ENCODE results near the gene C21orf58.

Gene C21orf58

DNA sequence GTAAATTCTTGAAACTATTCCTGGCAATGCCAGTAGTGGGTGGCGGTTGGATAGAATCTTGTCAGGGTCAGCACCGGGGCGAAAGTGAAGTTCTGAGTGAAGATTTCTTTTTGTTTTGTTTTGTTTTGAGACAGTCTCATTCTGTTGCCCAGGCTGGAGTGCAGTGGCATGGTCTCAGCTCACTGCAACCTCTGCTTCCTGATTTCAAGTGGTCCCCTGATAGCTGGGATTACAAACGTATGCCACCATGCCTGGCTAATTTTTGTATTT lies 33.6 kb upstream of the C21orf58 start:
- Mint-ChIP-seq H3K9me3 (no peaks in the 10 kb centered on the region), H3K27ac (peak overlapping the region; percentile 89), H3K4me1 (peaks cover 30% of the 10 kb centered on the region), H3K4me3 (peak overlapping the region; percentile 66), H3K36me3 (peaks cover 80% of the 10 kb centered on the region), H3K27me3 (no peaks in the 10 kb centered on the region)
- ATAC-seq = peak; percentile 47

DNA sequence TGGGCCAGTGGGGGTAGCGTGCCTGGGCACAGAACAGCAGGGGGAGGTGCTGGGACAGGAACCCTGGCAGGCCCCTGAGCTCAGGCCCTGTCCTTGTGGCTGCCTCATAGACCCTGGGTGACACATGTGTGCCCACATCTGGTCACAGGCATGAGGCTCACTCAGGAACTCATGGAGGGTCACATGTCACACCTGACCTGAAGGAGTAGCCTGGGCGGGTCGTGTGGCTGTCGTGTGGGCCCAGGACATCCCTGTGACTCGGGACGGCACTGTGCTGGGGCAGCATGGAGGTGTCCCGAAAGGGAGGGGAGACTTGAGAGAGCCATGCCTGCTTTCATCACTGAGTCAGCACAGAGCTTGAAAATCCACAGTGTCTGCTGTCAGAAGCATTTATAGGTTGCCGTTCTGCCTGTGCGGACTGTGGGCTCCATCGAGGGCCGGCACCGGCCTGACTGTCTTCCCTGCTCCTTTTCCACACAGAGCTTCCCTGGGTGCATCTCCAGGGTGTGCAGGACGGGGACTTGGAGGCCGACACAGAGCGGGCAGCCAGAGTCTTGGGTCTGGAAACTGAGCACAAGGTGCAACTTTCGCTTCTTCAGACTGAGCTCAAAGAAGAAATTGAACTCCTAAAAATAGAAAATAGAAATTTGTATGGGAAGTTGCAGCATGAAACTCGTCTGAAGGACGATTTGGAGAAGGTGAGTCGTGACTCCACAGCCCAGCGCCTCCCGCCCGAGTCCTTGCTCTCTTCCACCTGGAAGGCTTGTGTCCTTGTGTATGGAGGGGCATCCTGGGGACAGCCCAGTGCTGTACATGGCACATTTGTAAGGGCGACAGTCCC lies 33.0 kb upstream of the C21orf58 start:
- Mint-ChIP-seq H3K27ac (peak overlapping the region; percentile 89), H3K4me3 (peak overlapping the region; percentile 66), H3K4me1 (peaks cover 30% of the 10 kb centered on the region), H3K9me3 (no peaks in the 10 kb centered on the region), H3K27me3 (no peaks in the 10 kb centered on the region), H3K36me3 (peaks cover 75% of the 10 kb centered on the region)
- ATAC-seq = peak; percentile 57

DNA sequence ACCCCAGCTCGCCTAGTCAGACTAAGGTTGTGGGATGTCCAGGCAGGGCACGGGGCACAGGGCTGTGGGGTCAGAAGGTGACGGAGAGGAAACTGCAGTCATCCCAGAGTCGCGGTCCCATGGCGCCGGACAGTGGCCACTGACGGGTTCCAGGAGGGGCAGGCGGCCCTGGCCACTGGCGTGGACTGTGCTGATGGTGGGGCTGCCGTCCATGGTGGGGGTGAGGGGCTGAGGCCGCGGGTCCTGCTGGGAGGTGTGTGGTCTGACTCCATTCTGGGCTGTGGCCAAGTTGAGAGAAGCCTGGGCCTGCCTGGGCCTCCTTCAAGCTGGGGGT lies 32.3 kb upstream of the C21orf58 start:
- Mint-ChIP-seq H3K4me3 (no peak overlapping the region), H3K27me3 (no peaks in the 10 kb centered on the region), H3K36me3 (peaks cover 74% of the 10 kb centered on the region), H3K27ac (peak overlapping the region; percentile 89), H3K4me1 (peaks cover 30% of the 10 kb centered on the region), H3K9me3 (no peaks in the 10 kb centered on the region)
- ATAC-seq = no peak

DNA sequence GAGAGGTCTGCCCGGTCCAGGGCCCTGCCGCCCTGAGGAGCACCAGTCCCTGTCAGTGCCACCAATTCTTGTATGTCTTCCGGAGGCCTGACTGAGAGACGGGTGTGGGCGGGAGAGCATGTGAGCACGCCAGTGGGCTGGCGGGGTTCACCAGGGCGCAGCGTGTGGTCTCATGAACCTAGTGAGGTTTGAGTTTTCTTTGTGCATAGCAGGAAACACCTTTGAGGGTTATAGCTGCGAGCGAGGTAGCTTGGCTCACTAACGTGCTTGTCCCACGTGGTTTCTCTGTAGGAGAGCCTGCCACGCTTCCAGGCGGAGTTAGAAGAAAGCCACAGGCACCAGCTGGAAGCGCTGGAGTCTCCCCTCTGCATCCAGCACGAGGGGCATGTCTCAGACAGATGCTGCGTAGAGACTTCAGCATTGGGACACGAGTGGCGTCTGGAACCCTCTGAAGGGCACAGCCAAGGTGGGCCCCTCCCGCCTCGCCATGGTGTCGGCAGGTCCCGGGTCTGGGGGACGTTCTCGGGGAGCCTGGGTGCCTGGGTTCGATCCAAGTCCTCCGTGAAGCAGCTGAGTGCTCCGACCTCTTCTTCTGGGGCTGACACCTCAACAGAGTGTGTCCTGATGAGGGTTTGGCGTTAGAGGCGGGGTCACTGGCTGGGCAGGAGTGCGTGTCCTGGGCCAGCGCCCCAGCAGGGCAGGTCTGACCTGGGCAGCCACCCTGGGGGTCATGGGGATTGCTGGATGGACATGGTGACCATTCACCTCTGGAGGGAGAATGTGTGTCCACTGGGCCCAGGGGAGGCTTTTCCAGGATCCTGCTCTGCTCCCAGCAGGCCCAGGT lies 31.7 kb upstream of the C21orf58 start:
- Mint-ChIP-seq H3K9me3 (no peaks in the 10 kb centered on the region), H3K27me3 (no peaks in the 10 kb centered on the region), H3K36me3 (peaks cover 75% of the 10 kb centered on the region), H3K27ac (peak overlapping the region; percentile 89), H3K4me1 (peaks cover 30% of the 10 kb centered on the region), H3K4me3 (no peak overlapping the region)
- peak; percentile 53 for ATAC-seq

DNA sequence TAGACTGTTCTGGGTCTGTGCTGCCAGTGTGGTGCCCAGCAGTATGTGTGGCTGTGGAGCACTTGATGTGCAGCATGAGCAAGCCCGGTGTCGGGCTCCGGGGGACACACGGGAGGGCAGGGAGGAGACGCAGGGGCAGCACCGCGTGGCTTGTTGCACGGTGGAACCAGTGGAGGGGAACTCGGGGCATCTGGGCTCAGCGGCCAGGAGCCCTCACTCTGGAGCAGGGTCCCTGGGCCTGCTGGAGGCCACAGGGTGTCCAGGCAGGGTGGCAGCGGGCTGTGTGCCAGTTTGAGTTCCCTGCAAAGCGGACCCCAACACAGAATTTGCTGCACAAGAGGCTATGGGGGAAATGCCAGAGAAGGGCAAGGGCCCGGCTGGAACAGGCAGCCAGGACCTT lies 30.8 kb upstream of the C21orf58 start:
- no peak overlapping the region for H3K4me3 Mint-ChIP-seq
- H3K27me3 Mint-ChIP-seq = no peaks in the 10 kb centered on the region
- H3K36me3 Mint-ChIP-seq = peaks cover 78% of the 10 kb centered on the region
- peaks cover 30% of the 10 kb centered on the region for H3K4me1 Mint-ChIP-seq
- peak overlapping the region; percentile 89 for H3K27ac Mint-ChIP-seq
- no peak for ATAC-seq
- no peaks in the 10 kb centered on the region for H3K9me3 Mint-ChIP-seq

DNA sequence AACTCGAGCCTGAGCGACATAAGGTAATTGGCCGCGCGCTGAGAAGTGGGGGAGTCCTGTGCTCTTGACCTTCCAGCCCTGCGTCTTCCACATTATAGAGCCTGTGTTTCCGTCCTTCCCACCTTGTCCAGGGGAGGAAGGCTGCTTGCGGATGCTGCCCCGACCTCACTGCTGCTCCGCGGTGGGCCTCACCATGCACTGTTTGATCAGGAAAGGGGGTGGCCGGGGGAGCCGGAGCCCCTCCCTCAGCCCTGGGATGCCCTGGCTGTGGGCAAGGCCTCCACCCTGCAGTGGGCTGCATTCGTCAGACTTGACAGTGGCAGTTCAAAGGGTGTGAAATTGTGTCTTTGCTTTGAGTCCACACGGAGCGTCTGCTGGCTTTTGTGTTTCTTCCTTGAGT lies 30.4 kb upstream of the C21orf58 start:
- H3K36me3 Mint-ChIP-seq = peaks cover 78% of the 10 kb centered on the region
- no peak overlapping the region for H3K4me3 Mint-ChIP-seq
- no peak overlapping the region for H3K27ac Mint-ChIP-seq
- H3K9me3 Mint-ChIP-seq = no peaks in the 10 kb centered on the region
- no peaks in the 10 kb centered on the region for H3K27me3 Mint-ChIP-seq
- peaks cover 30% of the 10 kb centered on the region for H3K4me1 Mint-ChIP-seq
- no peak for ATAC-seq

DNA sequence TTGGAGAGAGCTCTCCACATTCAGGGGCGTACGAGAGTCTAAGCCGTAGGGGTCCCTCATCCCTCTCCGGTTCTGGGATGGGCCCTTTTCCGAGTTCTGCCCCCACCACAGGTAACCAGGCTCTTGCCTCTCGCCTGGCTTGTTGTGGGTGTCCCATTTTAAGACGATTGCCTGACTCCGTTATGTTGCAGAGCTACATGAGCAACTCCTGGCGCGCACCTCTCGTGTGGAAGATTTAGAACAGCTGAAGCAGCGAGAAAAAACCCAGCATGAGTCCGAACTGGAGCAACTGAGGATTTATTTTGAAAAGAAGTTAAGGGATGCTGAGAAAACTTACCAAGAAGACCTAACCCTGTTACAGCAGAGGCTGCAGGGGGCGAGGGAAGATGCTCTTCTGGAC lies 29.2 kb upstream of the C21orf58 start:
- H3K27me3 Mint-ChIP-seq = no peaks in the 10 kb centered on the region
- ATAC-seq = no peak
- no peak overlapping the region for H3K4me3 Mint-ChIP-seq
- H3K9me3 Mint-ChIP-seq = no peaks in the 10 kb centered on the region
- H3K36me3 Mint-ChIP-seq = peaks cover 77% of the 10 kb centered on the region
- peaks cover 25% of the 10 kb centered on the region for H3K4me1 Mint-ChIP-seq
- no peak overlapping the region for H3K27ac Mint-ChIP-seq

DNA sequence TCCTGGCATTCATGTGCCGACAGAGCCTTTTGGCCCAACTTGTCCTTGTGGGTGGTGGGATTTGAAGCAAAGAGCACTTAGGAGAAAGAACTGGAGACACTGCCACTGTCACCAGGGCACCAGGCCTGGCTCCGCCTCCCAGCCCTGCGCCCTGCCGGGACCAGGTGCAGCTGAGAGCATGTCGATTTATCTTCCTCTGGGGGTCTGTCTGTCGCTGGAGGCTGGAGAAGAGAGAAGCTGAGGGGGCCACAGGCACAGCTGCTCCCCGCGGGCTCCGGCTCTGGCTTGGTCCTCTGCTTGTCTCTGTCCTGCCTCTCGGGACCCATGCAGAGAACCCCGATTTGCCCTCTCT lies 28.5 kb upstream of the C21orf58 start:
- Mint-ChIP-seq H3K27ac (no peak overlapping the region), H3K4me3 (no peak overlapping the region)

DNA sequence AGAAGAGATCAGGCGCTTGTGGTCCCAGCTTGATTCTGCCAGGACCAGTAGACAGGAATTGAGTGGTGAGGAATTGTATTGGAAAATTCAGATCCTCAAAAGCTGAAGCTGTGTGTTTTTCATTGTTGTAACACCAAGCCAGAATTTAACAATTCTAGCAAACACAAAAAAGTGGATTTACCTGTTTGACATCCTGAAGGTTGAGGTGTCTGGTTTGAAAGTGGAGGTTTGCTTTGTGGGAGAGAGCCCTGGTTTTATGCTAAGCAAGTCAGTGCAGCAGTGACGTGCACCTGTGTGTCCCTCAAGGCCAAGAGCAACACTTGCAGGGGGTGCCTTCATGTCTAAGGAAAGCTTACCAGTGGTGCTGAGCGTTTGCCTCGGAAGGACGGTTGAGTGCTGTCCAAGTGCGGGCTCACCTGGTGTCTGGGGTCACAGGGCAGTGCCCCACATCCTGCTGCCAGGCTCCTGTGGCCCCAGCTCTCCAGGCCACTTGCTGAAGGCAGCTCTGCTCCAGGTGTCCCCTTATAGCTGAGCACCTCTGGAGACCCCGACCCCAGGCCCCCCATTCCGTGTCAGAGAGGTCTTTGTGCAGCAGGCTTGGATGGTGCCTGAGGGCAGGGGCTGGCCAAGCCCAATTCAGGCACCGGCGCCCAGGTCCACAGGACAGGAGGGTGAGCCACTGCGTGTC lies 27.9 kb upstream of the C21orf58 start:
- Mint-ChIP-seq H3K27ac (no peak overlapping the region), H3K4me3 (no peak overlapping the region)

More for the DNA sequence above, 28.5 kb upstream of the C21orf58 start:
- peaks cover 17% of the 10 kb centered on the region for H3K4me1 Mint-ChIP-seq
- peaks cover 78% of the 10 kb centered on the region for H3K36me3 Mint-ChIP-seq
- no peaks in the 10 kb centered on the region for H3K9me3 Mint-ChIP-seq
- ATAC-seq = no peak
- H3K27me3 Mint-ChIP-seq = no peaks in the 10 kb centered on the region

DNA sequence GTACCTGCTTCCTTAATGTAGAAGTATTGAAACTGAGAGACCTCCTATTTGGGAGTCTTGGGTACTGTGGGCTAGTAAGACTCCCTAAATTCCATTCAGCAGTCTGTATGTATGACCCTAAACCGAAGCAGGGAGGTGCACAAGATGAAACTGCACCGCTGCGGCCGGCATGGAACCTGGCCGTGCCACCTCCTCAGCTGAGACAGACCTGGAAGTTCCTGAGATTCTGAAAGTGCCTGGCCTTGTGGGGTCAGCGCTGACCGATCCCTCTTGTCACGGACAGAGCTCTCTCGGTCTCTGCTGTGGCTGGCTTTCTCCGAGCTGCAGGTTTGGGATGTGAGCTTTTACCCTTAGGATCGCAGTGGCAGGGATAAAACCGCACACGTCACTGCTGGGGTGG lies 27.3 kb upstream of the C21orf58 start:
- Mint-ChIP-seq H3K27ac (no peak overlapping the region), H3K9me3 (no peaks in the 10 kb centered on the region), H3K36me3 (peaks cover 78% of the 10 kb centered on the region), H3K27me3 (no peaks in the 10 kb centered on the region), H3K4me3 (no peak overlapping the region), H3K4me1 (peaks cover 7% of the 10 kb centered on the region)
- no peak for ATAC-seq

More for the DNA sequence above, 27.9 kb upstream of the C21orf58 start:
- ATAC-seq = no peak
- H3K9me3 Mint-ChIP-seq = no peaks in the 10 kb centered on the region
- peaks cover 12% of the 10 kb centered on the region for H3K4me1 Mint-ChIP-seq
- peaks cover 78% of the 10 kb centered on the region for H3K36me3 Mint-ChIP-seq
- no peaks in the 10 kb centered on the region for H3K27me3 Mint-ChIP-seq

DNA sequence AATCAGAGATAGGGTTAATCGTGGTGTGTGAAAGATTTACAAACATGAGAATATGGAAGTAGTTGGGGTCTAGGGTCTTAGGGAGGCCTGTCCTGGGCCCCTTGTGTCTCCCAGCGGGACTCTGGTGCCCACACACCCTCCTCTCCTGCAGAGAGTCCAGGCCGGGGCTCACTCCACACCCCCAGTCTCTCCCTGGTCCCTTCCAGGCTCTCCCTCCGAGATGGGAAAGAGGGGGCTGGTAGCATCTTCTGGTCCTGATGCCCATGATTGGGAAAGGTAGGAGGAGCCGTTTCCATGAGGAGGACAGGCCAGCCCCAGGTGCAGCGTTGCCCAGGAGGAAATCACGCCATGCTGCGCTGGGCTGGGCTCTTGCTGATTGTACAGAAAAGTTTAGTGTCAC lies 26.9 kb upstream of the C21orf58 start:
- H3K27ac Mint-ChIP-seq = no peak overlapping the region
- H3K9me3 Mint-ChIP-seq = no peaks in the 10 kb centered on the region
- ATAC-seq = no peak
- peaks cover 3% of the 10 kb centered on the region for H3K4me1 Mint-ChIP-seq
- H3K36me3 Mint-ChIP-seq = peaks cover 79% of the 10 kb centered on the region
- no peaks in the 10 kb centered on the region for H3K27me3 Mint-ChIP-seq
- H3K4me3 Mint-ChIP-seq = no peak overlapping the region

DNA sequence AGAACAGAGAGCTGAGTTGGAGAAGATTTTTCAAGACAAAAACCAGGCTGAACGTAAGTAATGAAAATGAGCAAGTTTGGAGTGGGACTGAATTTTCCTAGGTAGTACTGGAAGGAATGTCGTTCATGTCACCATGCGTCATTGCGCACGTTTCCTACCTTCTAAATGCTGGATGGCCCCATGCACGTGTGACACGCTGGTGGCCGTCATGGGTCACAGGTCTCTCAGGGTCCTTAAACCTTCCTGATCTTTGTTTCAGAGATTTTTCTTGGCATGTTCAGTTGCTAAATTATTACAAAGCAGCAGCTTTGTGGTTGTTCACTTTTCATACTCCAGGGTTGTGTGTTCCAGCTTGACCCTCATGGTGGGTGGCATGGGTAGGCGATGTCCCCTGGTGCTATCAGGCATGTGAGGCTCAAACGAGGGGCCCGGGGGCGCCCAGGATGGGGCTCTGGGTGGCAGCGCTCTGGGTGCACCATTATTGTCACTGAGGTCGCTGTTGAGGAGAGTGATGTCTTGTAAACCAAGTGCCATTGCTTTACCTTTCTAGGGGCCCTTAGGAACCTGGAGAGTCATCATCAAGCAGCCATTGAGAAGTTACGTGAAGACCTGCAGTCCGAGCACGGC lies 25.6 kb upstream of the C21orf58 start:
- Mint-ChIP-seq H3K9me3 (no peaks in the 10 kb centered on the region), H3K27me3 (no peaks in the 10 kb centered on the region), H3K27ac (no peak overlapping the region), H3K4me1 (no peaks in the 10 kb centered on the region), H3K36me3 (peaks cover 73% of the 10 kb centered on the region), H3K4me3 (no peak overlapping the region)
- no peak for ATAC-seq

DNA sequence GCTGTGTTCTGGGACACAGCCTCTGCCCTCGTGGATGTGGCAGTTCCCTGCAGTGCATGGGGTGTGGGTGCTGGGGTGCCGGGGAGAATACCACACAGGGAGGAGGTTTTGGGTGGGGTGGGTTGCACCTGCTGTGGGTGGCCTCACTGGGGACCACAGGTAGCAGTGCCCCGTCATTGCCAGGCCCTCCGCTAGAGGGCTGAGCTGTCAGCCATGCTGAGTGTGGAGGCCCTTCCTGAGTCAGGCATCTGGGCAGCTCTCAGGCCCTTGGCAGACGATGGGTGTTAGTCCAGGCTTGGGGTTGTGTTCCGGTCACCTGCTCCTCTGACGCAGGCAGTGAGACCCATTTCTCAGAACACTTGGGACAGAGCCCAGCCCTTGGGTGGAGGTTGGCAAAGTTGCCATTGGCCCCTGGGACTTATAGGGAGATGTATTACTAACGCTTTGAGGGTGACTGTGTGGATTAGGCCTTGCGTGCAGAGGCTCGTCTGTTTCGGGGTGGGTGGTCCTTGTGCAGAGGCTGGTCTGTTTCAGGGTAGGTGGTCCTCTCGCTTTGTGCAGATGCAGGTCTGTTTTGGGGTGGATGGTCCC lies 24.2 kb upstream of the C21orf58 start:
- H3K36me3 Mint-ChIP-seq = peaks cover 70% of the 10 kb centered on the region
- no peak overlapping the region for H3K4me3 Mint-ChIP-seq

DNA sequence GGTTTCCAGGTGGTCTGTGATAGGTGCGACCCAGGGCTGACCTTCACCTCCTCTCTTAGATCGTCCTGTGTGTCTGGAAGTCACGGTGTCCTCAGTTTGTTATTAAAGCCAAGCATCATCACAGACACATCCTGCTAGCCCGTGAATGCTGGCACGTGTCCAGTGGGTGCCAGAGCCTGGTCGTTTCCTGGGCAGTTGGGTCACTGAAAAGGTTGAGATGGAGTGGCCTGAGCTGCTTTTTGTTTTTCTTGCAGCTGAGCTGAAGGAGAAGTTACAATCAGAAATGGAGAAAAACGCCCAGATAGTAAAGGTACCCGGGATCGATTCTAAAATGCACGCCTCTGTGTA lies 23.5 kb upstream of the C21orf58 start:
- H3K4me1 Mint-ChIP-seq = no peaks in the 10 kb centered on the region
- no peak for ATAC-seq
- H3K27me3 Mint-ChIP-seq = no peaks in the 10 kb centered on the region
- no peak overlapping the region for H3K4me3 Mint-ChIP-seq
- peaks cover 75% of the 10 kb centered on the region for H3K36me3 Mint-ChIP-seq
- H3K9me3 Mint-ChIP-seq = no peaks in the 10 kb centered on the region
- H3K27ac Mint-ChIP-seq = no peak overlapping the region

More for the DNA sequence above, 24.2 kb upstream of the C21orf58 start:
- no peak for ATAC-seq
- Mint-ChIP-seq H3K27me3 (no peaks in the 10 kb centered on the region), H3K9me3 (no peaks in the 10 kb centered on the region), H3K27ac (no peak overlapping the region), H3K4me1 (no peaks in the 10 kb centered on the region)

All from stimulated activated memory B cell treated with anti-CD40 and anti-IgM and Interleukin-4, amounts not matched to agents 10 μg/mL and 1 μg/mL and 100 μg/mL, for 72 hours (primary cell).